Kidney (tissue), 14 donors: ENCODE data around the gene RIMKLB. TPM values are rescaled to one million over a fixed set of nuclear protein-coding genes. Genes with fewer than 3 reads are reported as not detected.

Source experiments
- DNase-seq, 5 donors: peaks; one replicate each; pipeline ENCODE4 v3.0.0-alpha.2; 2013 to 2020
- FAIRE-seq: peaks from 2 replicates; lab custom pipeline; 2012; peaks lifted over from hg19 to GRCh38; lab: Jason Lieb, UNC
- H3K27ac ChIP-seq, 2 donors: one replicate each; pipeline ENCODE4 v1.7.0; 2013; ENCODE audit warnings: low read depth in 2 of 2, low read length in 2 of 2, inconsistent platforms in 1 of 2
- H3K27me3 ChIP-seq: one replicate; pipeline ENCODE4 v1.7.1; 2013; ENCODE audit warnings: low read length, inconsistent platforms; ENCODE audit not compliant: control insufficient read depth, insufficient read depth
- H3K36me3 ChIP-seq, 3 donors: one replicate each; pipeline versions ENCODE4 v1.7.0 to v1.7.1; 2013; ENCODE audit warnings: low read length in 3 of 3, control low read depth in 1 of 3, inconsistent platforms in 1 of 3; ENCODE audit not compliant: insufficient read depth in 3 of 3, control insufficient read depth in 2 of 3
- H3K4me1 ChIP-seq, 3 donors: one replicate each; pipeline versions ENCODE4 v1.7.0 to v1.7.1; 2013; ENCODE audit warnings: low read length in 3 of 3, inconsistent platforms in 1 of 3, low read depth in 1 of 3; ENCODE audit not compliant: control insufficient read depth in 2 of 3, insufficient read depth in 2 of 3
- H3K4me3 ChIP-seq, 3 donors: one replicate each; pipeline versions ENCODE4 v1.7.0 to v1.8.1; 2013; ENCODE audit warnings: low read length in 3 of 3, control low read depth in 1 of 3, inconsistent platforms in 1 of 3
- H3K9ac ChIP-seq, 3 donors: one replicate each; pipeline versions ENCODE4 v1.7.0 to v1.7.1; 2013; ENCODE audit warnings: low read length in 3 of 3, control low read depth in 1 of 3, inconsistent platforms in 1 of 3
- H3K9me3 ChIP-seq, 3 donors: one replicate each; pipeline versions ENCODE4 v1.7.0 to v1.7.1; 2013; ENCODE audit warnings: low read length in 3 of 3, control low read depth in 1 of 3, inconsistent platforms in 1 of 3; ENCODE audit not compliant: control insufficient read depth in 2 of 3, insufficient read depth in 1 of 3
- intact Hi-C: fragments of 100-400 bp; cut with DNase I; formaldehyde crosslinking; loops from one replicate; pipeline ENCODE4 v1.11.1; 2022
- polyA plus RNA-seq: library from polyadenylated mRNA; stranded (reverse); fragments of 350-450 nt; fragmentation: Illumina TruSeq; extraction: RNeasy Lipid Tissue Mini Kit (QIAGEN cat#74804); gene quantifications from one replicate; pipeline ENCODE4 v1.2.3, GENCODE V29; 2014; ENCODE audit warnings: low read depth, low replicate concordance; ENCODE audit not compliant: insufficient read depth
- total RNA-seq: library from RNA; stranded (reverse); fragmentation: NEBNext Ultra II Directional; extraction: Animal tissue kit (Norgen Biotek cat#: 25700); gene quantifications from one replicate; pipeline ENCODE4 v1.2.1, GENCODE V29; 2021
- TF ChIP-seq, protein P1 (sequence below): IDR thresholded peaks from 3 replicates; pipeline ENCODE4 v1.5.1; 2012; ENCODE audit warnings: mild to moderate bottlenecking, moderate library complexity, borderline replicate concordance; ENCODE audit not compliant: insufficient read depth; ENCODE audit errors: extremely low read depth
- donor health status: control.
- donor health status: control.
- donor health status: control.
- donor health status: control.
- donor health status: control.
- donor health status: DM: yes; HTN: yes; CAD: no.
- donor health status: Normal renal cell carcinoma (clear cell type).

The RIMKLB gene
- total and polyA plus RNA-seq, 2 donors from 2014 or later, result 38.0 to 45.5 TPM

DNA sequence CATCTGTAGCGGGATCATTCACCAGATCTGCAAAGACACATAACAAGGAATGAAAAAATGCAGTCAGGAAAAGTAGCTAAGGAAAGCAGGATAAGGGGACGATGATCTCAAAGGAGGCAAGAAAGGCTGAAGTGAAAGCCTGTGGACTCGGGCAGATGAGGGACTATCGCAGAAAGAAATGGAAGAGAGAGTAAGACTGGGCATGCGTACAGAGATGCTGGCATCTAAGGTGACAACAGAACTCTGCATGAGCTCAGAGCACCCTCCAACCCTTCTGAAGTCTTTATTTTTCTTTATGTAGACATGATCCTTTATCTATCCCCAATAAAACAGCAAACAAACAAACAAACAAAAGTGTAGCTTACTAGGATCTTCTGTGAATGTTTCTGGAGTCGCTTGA lies 42.4 kb upstream of the RIMKLB start:
- Histone ChIP-seq H3K9me3 (no peaks in the 10 kb centered on the region), H3K9ac (no peak overlapping the region), H3K4me1 (no peaks in the 10 kb centered on the region), H3K27me3 (no peaks in the 10 kb centered on the region), H3K36me3 (no peaks in the 10 kb centered on the region), H3K4me3 (no peak overlapping the region), H3K27ac (no peak overlapping the region)
- intact Hi-C loops, result no loop called here
- DNase-seq, result no peak
- TF ChIP-seq, protein P1, sequence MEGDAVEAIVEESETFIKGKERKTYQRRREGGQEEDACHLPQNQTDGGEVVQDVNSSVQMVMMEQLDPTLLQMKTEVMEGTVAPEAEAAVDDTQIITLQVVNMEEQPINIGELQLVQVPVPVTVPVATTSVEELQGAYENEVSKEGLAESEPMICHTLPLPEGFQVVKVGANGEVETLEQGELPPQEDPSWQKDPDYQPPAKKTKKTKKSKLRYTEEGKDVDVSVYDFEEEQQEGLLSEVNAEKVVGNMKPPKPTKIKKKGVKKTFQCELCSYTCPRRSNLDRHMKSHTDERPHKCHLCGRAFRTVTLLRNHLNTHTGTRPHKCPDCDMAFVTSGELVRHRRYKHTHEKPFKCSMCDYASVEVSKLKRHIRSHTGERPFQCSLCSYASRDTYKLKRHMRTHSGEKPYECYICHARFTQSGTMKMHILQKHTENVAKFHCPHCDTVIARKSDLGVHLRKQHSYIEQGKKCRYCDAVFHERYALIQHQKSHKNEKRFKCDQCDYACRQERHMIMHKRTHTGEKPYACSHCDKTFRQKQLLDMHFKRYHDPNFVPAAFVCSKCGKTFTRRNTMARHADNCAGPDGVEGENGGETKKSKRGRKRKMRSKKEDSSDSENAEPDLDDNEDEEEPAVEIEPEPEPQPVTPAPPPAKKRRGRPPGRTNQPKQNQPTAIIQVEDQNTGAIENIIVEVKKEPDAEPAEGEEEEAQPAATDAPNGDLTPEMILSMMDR, result no peak
- no peak for FAIRE-seq

DNA sequence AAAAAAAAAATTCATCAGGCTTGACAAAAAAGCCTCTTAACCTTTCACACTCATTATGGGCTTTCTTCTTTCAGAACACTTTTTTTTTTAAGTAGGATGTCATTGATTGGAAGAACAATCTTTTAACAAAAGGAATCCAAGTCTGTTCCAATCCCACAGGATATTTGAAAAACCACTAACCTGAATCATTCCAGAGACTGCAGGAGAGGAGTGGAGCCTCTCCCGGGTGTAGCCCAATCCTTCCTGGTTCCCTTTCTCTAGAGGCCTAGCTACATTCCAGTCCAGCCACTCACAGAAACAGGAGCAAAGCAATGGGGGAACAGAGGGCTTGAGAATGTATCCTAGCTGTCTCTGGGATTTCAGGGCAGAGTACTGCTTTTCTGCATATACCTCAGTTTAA lies 39.4 kb upstream of the RIMKLB start:
- DNase-seq (no peak), FAIRE-seq (no peak)
- H3K9me3 ChIP-seq, result no peaks in the 10 kb centered on the region
- intact Hi-C loops, result no loop called here
- H3K36me3 ChIP-seq, result no peaks in the 10 kb centered on the region
- TF ChIP-seq, protein P1, result no peak
- H3K4me3 ChIP-seq, result no peak overlapping the region
- no peaks in the 10 kb centered on the region for H3K4me1 ChIP-seq
- no peak overlapping the region for H3K27ac ChIP-seq
- no peak overlapping the region for H3K9ac ChIP-seq
- no peaks in the 10 kb centered on the region for H3K27me3 ChIP-seq

DNA sequence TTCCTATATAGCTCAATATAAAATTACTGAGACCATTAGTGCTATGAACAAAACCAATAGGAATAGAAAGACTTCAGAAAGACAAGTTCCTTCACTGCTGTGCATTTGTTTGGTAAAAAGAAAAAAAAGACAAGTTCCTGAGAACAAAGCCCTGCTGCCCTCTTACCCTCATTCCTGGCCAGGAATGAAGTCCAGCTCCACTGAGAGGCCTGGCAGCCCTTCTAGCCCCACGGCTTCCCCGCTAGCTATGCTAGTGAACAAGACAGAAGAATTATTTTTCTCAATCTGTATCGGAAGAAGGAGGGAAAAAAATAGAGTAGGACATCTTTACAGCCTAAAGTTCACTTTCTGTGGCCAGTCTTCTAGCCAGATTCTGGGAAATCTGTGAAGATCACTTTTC lies 36.8 kb upstream of the RIMKLB start:
- TF ChIP-seq, protein P1, result no peak
- intact Hi-C loops, result no loop called here
- DNase-seq (no peak), FAIRE-seq (no peak)
- Histone ChIP-seq H3K4me3 (no peak overlapping the region), H3K36me3 (no peaks in the 10 kb centered on the region), H3K9ac (no peak overlapping the region), H3K4me1 (no peaks in the 10 kb centered on the region), H3K27me3 (no peaks in the 10 kb centered on the region), H3K27ac (no peak overlapping the region), H3K9me3 (no peaks in the 10 kb centered on the region)

DNA sequence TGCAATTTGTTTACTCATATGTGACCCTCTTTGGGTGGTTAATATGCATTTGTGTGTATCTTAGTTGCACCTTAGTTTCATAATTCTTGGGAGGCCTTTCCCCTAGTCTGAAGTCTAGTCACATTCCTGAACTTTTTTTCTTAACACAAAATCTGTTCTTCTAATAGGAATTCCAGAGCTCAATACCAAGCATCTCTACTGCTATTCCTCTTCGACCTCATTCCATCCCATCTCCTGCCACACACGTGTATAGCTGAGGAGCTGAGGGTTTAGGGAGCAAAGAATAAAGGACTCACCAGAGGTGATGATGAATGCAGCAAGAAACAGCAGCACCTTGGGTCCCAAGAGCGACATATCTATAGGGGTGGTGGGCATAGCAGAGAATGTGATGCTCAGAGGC lies 36.0 kb upstream of the RIMKLB start:
- Histone ChIP-seq H3K9me3 (no peaks in the 10 kb centered on the region), H3K27ac (no peak overlapping the region), H3K36me3 (no peaks in the 10 kb centered on the region), H3K4me1 (no peaks in the 10 kb centered on the region), H3K27me3 (no peaks in the 10 kb centered on the region), H3K4me3 (no peak overlapping the region), H3K9ac (no peak overlapping the region)
- no peak for FAIRE-seq
- intact Hi-C loops, result no loop called here
- TF ChIP-seq, protein P1, result no peak
- no peak for DNase-seq
